ENCODE measurements around the gene RUNX2.
A peak's percentile ranks its signal among the peaks of the same experiment; 100 is the strongest.

The RUNX2 gene

GRCh38 chr6:45477790-45478189 is 149.7 kb downstream of the RUNX2 start:
- CTCF ChIA-PET: no interaction called here
- peak; percentile 84 for TF ChIP-seq SCRT2 (tag by site-specific recombination; IDR thresholded peaks at IDR 0.05)
- TF ChIP-seq ZNF626 (tag by site-specific recombination; IDR thresholded peaks at IDR 0.05): no peak
- no peak for TF ChIP-seq MYNN (tag by site-specific recombination; IDR thresholded peaks at IDR 0.05; ENCODE audit: borderline replicate concordance)
- no peak for TF ChIP-seq ZNF394 (tag by site-specific recombination; IDR thresholded peaks at IDR 0.05; ENCODE audit: borderline replicate concordance)
- no peak for TF ChIP-seq YY1 (tag by site-specific recombination; IDR thresholded peaks at IDR 0.05)
- peak; percentile 28; the same call in 1 of the 2 replicates for TF ChIP-seq EGR2 (tag by site-specific recombination; IDR thresholded peaks at IDR 0.05; ENCODE audit: low read depth)
- peak; percentile 69 for TF ChIP-seq ZFHX2 (tag by site-specific recombination; conservative IDR thresholded peaks at IDR 0.05)
- peak; percentile 58; the same call in 1 of the 2 replicates for TF ChIP-seq SCRT1 (tag by site-specific recombination; IDR thresholded peaks at IDR 0.05; ENCODE audit: borderline replicate concordance)
- TF ChIP-seq ZNF580 (tag by site-specific recombination; IDR thresholded peaks at IDR 0.05): no peak
- TF ChIP-seq ZBTB48 (tag by site-specific recombination; IDR thresholded peaks at IDR 0.05): no peak
- TF ChIP-seq KLF8 (tag by site-specific recombination; IDR thresholded peaks at IDR 0.05): no peak
- TF ChIP-seq ZNF148 (tag by site-specific recombination; IDR thresholded peaks at IDR 0.05; ENCODE audit: borderline replicate concordance): no peak
- TF ChIP-seq ZNF155 (tag by site-specific recombination; IDR thresholded peaks at IDR 0.05): no peak
- TF ChIP-seq ZBTB6 (tag by site-specific recombination; IDR thresholded peaks at IDR 0.05): no peak
- POLR2A ChIA-PET: no interaction called here
- H3K36me3 ChIP-seq (ENCODE audit: control insufficient read depth in 2 of 2, insufficient read depth in 1 of 2, low read length in 2 of 2): no peaks in the 10 kb centered on the region
- H3K4me1 ChIP-seq (ENCODE audit: control insufficient read depth, insufficient read depth, low read length): peaks cover 22% of the 10 kb centered on the region
- no peak overlapping the region for H3K27ac ChIP-seq (ENCODE audit: extremely low read depth, low read depth, low read length)
- no peaks in the 10 kb centered on the region for H3K9me3 ChIP-seq (ENCODE audit: control insufficient read depth, insufficient read depth, low read depth, low read length)
- no peak overlapping the region for H3K4me3 ChIP-seq (ENCODE audit: low read depth, low read length)

GRCh38 chr6:45478240-45478639 is 150.1 kb downstream of the RUNX2 start:
- CTCF ChIA-PET: interaction anchor here (1.2 kb wide), 1 partner anchor 848 kb away, joined by 3 read pairs; no protein-coding TSS in a partner anchor
- TF ChIP-seq ZSCAN16 (tag by site-specific recombination; IDR thresholded peaks at IDR 0.05): no peak
- no peak for TF ChIP-seq GLI4 (tag by site-specific recombination; IDR thresholded peaks at IDR 0.05)
- TF ChIP-seq TCF7L2 (IDR thresholded peaks at IDR 0.05; ENCODE audit: borderline replicate concordance, low read depth, low read length): no peak
- TF ChIP-seq ZFP37 (tag by site-specific recombination; IDR thresholded peaks at IDR 0.05): no peak
- TF ChIP-seq SP7 (tag by site-specific recombination; IDR thresholded peaks at IDR 0.05): no peak
- TF ChIP-seq ZNF37A (tag by site-specific recombination; IDR thresholded peaks at IDR 0.05): no peak
- TF ChIP-seq ZNF175 (tag by site-specific recombination; IDR thresholded peaks at IDR 0.05): no peak
- no peak for TF ChIP-seq ZNF488 (tag by site-specific recombination; IDR thresholded peaks at IDR 0.05)
- no peak for TF ChIP-seq ZNF266 (tag by site-specific recombination; IDR thresholded peaks at IDR 0.05; ENCODE audit: low read depth)
- no peak for TF ChIP-seq ZNF518A (tag by site-specific recombination; conservative IDR thresholded peaks at IDR 0.05; ENCODE audit: low read depth)
- no peak for TF ChIP-seq ELK4 (IDR thresholded peaks at IDR 0.05; ENCODE audit: borderline replicate concordance, low read depth, low read length)
- TF ChIP-seq ZNF202 (tag by site-specific recombination; IDR thresholded peaks at IDR 0.05; ENCODE audit: borderline replicate concordance): no peak

More at GRCh38 chr6:45478240-45478639, 150.1 kb downstream of the RUNX2 start:
- Histone ChIP-seq H3K4me3 (ENCODE audit: low read depth, low read length) (no peak overlapping the region), H3K27ac (ENCODE audit: extremely low read depth, low read depth, low read length) (no peak overlapping the region), H3K36me3 (ENCODE audit: control insufficient read depth in 2 of 2, insufficient read depth in 1 of 2, low read length in 2 of 2) (no peaks in the 10 kb centered on the region), H3K9me3 (ENCODE audit: control insufficient read depth, insufficient read depth, low read depth, low read length) (no peaks in the 10 kb centered on the region), H3K4me1 (ENCODE audit: control insufficient read depth, insufficient read depth, low read length) (peaks cover 22% of the 10 kb centered on the region)
- POLR2A ChIA-PET: no interaction called here
